Body of pancreas (tissue), 4 donors: ENCODE measurements around the gene RNF39. TPM values are rescaled to one million over a fixed set of nuclear protein-coding genes. Genes with fewer than 3 reads are reported as not detected.

ENCODE experiments used
- ATAC-seq: fragments of 150-250 bp; one replicate; pipeline ENCODE4 v1.9.1; 2016
- DNase-seq, 4 donors: peaks; one replicate each; pipeline ENCODE4 v3.0.0-alpha.2; 2019
- H3K27ac ChIP-seq, 4 donors: fragments of 200-600 bp; sonication (generic); 1 replicate in 3 of 4; 2 replicates in 1 of 4; pipeline versions ENCODE4 v1.5.1 to v1.6.1; 2016 to 2019; ENCODE audit warnings: mild to moderate bottlenecking in 1 of 4, mixed read lengths in 1 of 4, moderate library complexity in 1 of 4
- H3K27me3 ChIP-seq, 2 donors: fragments of 200-600 bp; sonication (generic); one replicate each; pipeline ENCODE4 v1.6.0; 2016; ENCODE audit warnings: mild to moderate bottlenecking in 1 of 2
- H3K36me3 ChIP-seq, 2 donors: fragments of 200-600 bp; sonication (generic); replicated peaks in 1 of 2; 2 replicates each; pipeline ENCODE4 v1.5.1; 2016; ENCODE audit warnings: low read depth in 2 of 2; ENCODE audit not compliant: insufficient read depth in 1 of 2
- H3K4me1 ChIP-seq: fragments of 200-600 bp; sonication (generic); one replicate; pipeline ENCODE4 v1.6.0; 2016
- H3K4me3 ChIP-seq, 2 donors: fragments of 200-600 bp; sonication (generic); 1 replicate in 1 of 2; 2 replicates in 1 of 2; pipeline ENCODE4 v1.5.1; 2016 to 2019
- H3K9me3 ChIP-seq, 3 donors: fragments of 200-600 bp; sonication (generic); 1 replicate in 2 of 3; 2 replicates in 1 of 3; pipeline ENCODE4 v1.5.1; 2016
- CTCF ChIP-seq, 7 experiments: fragments of 450-650 bp in 4 of 7; fragments of 200-600 bp in 3 of 7; sonication (generic) in 3 of 7; IDR thresholded peaks; one replicate each; pipeline ENCODE4 v1.5.1; 2016 to 2019; ENCODE audit warnings: antibody characterized with exemption in 7 of 7
- POLR2A ChIP-seq, 3 donors: fragments of 450-650 bp; IDR thresholded peaks; one replicate each; pipeline ENCODE4 v1.6.1; 2016; ENCODE audit warnings: antibody characterized with exemption in 3 of 3, mild to moderate bottlenecking in 2 of 3
- WGBS, 2 donors: methylation state at CpG; one replicate each; pipeline ENCODE4 v1.1.5; 2017; 5-methylcytosine and 5-hydroxymethylcytosine counted together
- intact Hi-C: fragments of 100-400 bp; cut with DNase I; formaldehyde crosslinking; loops from one replicate; pipeline ENCODE4 v1.15.1; 2023
- total RNA-seq, 2 donors: library from RNA; depleted of rRNA; stranded (reverse); fragments of >200 nt; gene quantifications; one replicate each; pipeline ENCODE4 v1.1.0, GENCODE V29; 2016

Gene RNF39
- total RNA-seq, 2 donors from 2014 or later, result 1.6 TPM; not detected in 1

- Histone ChIP-seq H3K27me3 (no peaks in the 10 kb centered on the region), H3K27ac (no peak overlapping the region), H3K36me3 (peaks cover 0 to 2% of the 10 kb centered on the region in 2 donors), H3K4me1 (no peaks in the 10 kb centered on the region), H3K9me3 (no peaks in the 10 kb centered on the region), H3K4me3 (no peak overlapping the region)
- intact Hi-C loops, result no loop called here
- no peak for TF ChIP-seq POLR2A (IDR thresholded peaks at IDR 0.05)
- no peak for TF ChIP-seq CTCF (IDR thresholded peaks at IDR 0.05)
- no peak for DNase-seq
- 81 to 88% methylated on average over 3 of the region's 3 CpGs for WGBS, 2 donors
- no peak for ATAC-seq
These were observed 21.9 kb downstream of the RNF39 start for GRCh38 chr6:30053682-30054081.

GRCh38 chr6:30047220-30047619 lies 28.3 kb downstream of the RNF39 start:
- H3K27ac ChIP-seq, result no peak overlapping the region
- H3K36me3 ChIP-seq, result no peaks in the 10 kb centered on the region
- intact Hi-C loops, result no loop called here
- H3K4me1 ChIP-seq, result peaks cover 3% of the 10 kb centered on the region
- WGBS, 2 donors, result 72 to 78% methylated on average over 2 of the region's 2 CpGs
- DNase-seq (no peak), ATAC-seq (no peak)
- no peaks in the 10 kb centered on the region for H3K27me3 ChIP-seq
- H3K4me3 ChIP-seq, result no peak overlapping the region
- no peak for TF ChIP-seq CTCF (IDR thresholded peaks at IDR 0.05)
- H3K9me3 ChIP-seq, result no peaks in the 10 kb centered on the region

GRCh38 chr6:30044630-30045029 lies 30.9 kb downstream of the RNF39 start:
- no peaks in the 10 kb centered on the region for H3K9me3 ChIP-seq
- 44 to 54% methylated on average over 1 to 2 of the region's 2 CpGs for WGBS, 2 donors
- no peak for TF ChIP-seq CTCF (IDR thresholded peaks at IDR 0.05)
- no peak for TF ChIP-seq POLR2A (IDR thresholded peaks at IDR 0.05)
- no peak overlapping the region for H3K27ac ChIP-seq
- no peaks in the 10 kb centered on the region for H3K27me3 ChIP-seq
- ATAC-seq (no peak), DNase-seq (no peak)
- intact Hi-C loops, result no loop called here
- H3K4me3 ChIP-seq, result no peak overlapping the region
- no peaks in the 10 kb centered on the region for H3K36me3 ChIP-seq
- H3K4me1 ChIP-seq, result peaks cover 3% of the 10 kb centered on the region

- WGBS, 2 donors, result 91 to 93% methylated on average over 2 of the region's 2 CpGs
- no peak for TF ChIP-seq POLR2A (IDR thresholded peaks at IDR 0.05)
- no peak for TF ChIP-seq CTCF (IDR thresholded peaks at IDR 0.05)
- no peak for ATAC-seq
- DNase-seq, result no peak
- Histone ChIP-seq H3K9me3 (no peaks in the 10 kb centered on the region), H3K27ac (no peak overlapping the region), H3K4me1 (peaks cover 3% of the 10 kb centered on the region), H3K36me3 (no peaks in the 10 kb centered on the region), H3K4me3 (no peak overlapping the region), H3K27me3 (no peaks in the 10 kb centered on the region)
- intact Hi-C loops, result no loop called here
These were observed 31.8 kb downstream of the RNF39 start for GRCh38 chr6:30043744-30044143.

- 11 to 21% methylated on average over 1 of the region's 1 CpG for WGBS, 2 donors
- ATAC-seq (no peak), DNase-seq (no peak)
- H3K4me3 ChIP-seq, result no peak overlapping the region
- H3K27ac ChIP-seq, result no peak overlapping the region
- H3K9me3 ChIP-seq, result no peaks in the 10 kb centered on the region
- intact Hi-C loops, result no loop called here
- H3K27me3 ChIP-seq, result no peaks in the 10 kb centered on the region
- H3K4me1 ChIP-seq, result peaks cover 3% of the 10 kb centered on the region
- TF ChIP-seq POLR2A (IDR thresholded peaks at IDR 0.05), result no peak
- TF ChIP-seq CTCF (IDR thresholded peaks at IDR 0.05), result no peak
- no peaks in the 10 kb centered on the region for H3K36me3 ChIP-seq
These were observed 32.7 kb downstream of the RNF39 start for GRCh38 chr6:30042914-30043313.
